HepG2 (cell line): ENCODE data around the gene CPPED1. TPM values are rescaled to one million over a fixed set of nuclear protein-coding genes. Genes with fewer than 3 reads are reported as not detected.

ENCODE experiments used
- CCAR2 ChIP-seq: fragments of 200-400 bp; formaldehyde crosslinking; optimal IDR thresholded peaks from 2 replicates; pipeline ENCODE3; 2018; ENCODE audit warnings: low read depth, mild to moderate bottlenecking, low read length, moderate library complexity
- HMGXB4 ChIP-seq, 2 experiments: sonication (generic) in 1 of 2; formaldehyde crosslinking in 1 of 2; IDR thresholded peaks; 2 replicates each; pipeline versions ENCODE4 v1.4.0 to v1.6.1; 2018 to 2020; ENCODE audit warnings: missing genetic modification reagents in 2 of 2, borderline replicate concordance in 1 of 2, low read depth in 1 of 2, mild to moderate bottlenecking in 1 of 2, missing biosample characterization in 1 of 2
- HNRNPUL1 ChIP-seq: fragments of 200-400 bp; formaldehyde crosslinking; IDR thresholded peaks from 2 replicates; pipeline ENCODE4 v1.6.1; 2017; ENCODE audit warnings: low read depth, mild to moderate bottlenecking, low read length, moderate library complexity
- KDM5A ChIP-seq: fragments of 200-600 bp; sonication (generic); IDR thresholded peaks from 2 replicates; pipeline ENCODE4 v1.7.0; 2018; ENCODE audit warnings: antibody characterized with exemption, mild to moderate bottlenecking, low read length, borderline replicate concordance
- MEIS2 ChIP-seq: sonication (generic); formaldehyde crosslinking; IDR thresholded peaks from 2 replicates; pipeline ENCODE4 v1.9.0; 2021; ENCODE audit warnings: mild to moderate bottlenecking, missing genetic modification reagents
- MZF1 ChIP-seq: sonication (generic); formaldehyde crosslinking; IDR thresholded peaks from 2 replicates; pipeline ENCODE4 v1.8.1; 2023; ENCODE audit warnings: mild to moderate bottlenecking, missing genetic modification reagents, borderline replicate concordance
- NKX3-1 ChIP-seq: sonication (generic); formaldehyde crosslinking; IDR thresholded peaks from 2 replicates; pipeline ENCODE4 v1.5.0; 2020; ENCODE audit warnings: missing genetic modification reagents
- NRL ChIP-seq: sonication (generic); formaldehyde crosslinking; IDR thresholded peaks from 2 replicates; pipeline ENCODE4 v1.5.0; 2020; ENCODE audit warnings: missing genetic modification reagents, mild to moderate bottlenecking, moderate library complexity, borderline replicate concordance
- ONECUT2 ChIP-seq: sonication (generic); formaldehyde crosslinking; IDR thresholded peaks from 2 replicates; pipeline ENCODE4 v1.4.0; 2020; ENCODE audit warnings: missing genetic modification reagents
- SETDB1 ChIP-seq: sonication (generic); formaldehyde crosslinking; IDR thresholded peaks from 2 replicates; pipeline ENCODE4 v1.5.1; 2020; ENCODE audit warnings: missing genetic modification reagents, mild to moderate bottlenecking, borderline replicate concordance
- SP4 ChIP-seq: sonication (generic); formaldehyde crosslinking; IDR thresholded peaks from 2 replicates; pipeline ENCODE4 v1.8.1; 2023; ENCODE audit warnings: mild to moderate bottlenecking, missing genetic modification reagents
- SRF ChIP-seq: IDR thresholded peaks from 2 replicates; pipeline ENCODE4 v1.6.1; 2011; ENCODE audit warnings: mild to moderate bottlenecking, low read depth, low read length, moderate library complexity
- U2AF2 ChIP-seq: fragments of 200-400 bp; formaldehyde crosslinking; IDR thresholded peaks from 2 replicates; pipeline ENCODE4 v1.6.1; 2017; ENCODE audit warnings: low read depth, mild to moderate bottlenecking, low read length
- ZNF17 ChIP-seq: sonication (generic); formaldehyde crosslinking; IDR thresholded peaks from 2 replicates; pipeline ENCODE4 v1.5.0; 2020; ENCODE audit warnings: mild to moderate bottlenecking, missing genetic modification reagents
- ZNF180 ChIP-seq: sonication (generic); formaldehyde crosslinking; IDR thresholded peaks from 2 replicates; pipeline ENCODE4 v1.4.0; 2020; ENCODE audit warnings: low read depth, missing genetic modification reagents, borderline replicate concordance
- ZNF329 ChIP-seq: sonication (generic); formaldehyde crosslinking; IDR thresholded peaks from 2 replicates; pipeline ENCODE4 v1.9.0; 2021; ENCODE audit warnings: low read depth, mild to moderate bottlenecking, missing genetic modification reagents
- ZNF557 ChIP-seq: sonication (generic); formaldehyde crosslinking; IDR thresholded peaks from 2 replicates; pipeline ENCODE4 v1.4.0; 2020; ENCODE audit warnings: missing genetic modification reagents
- ZNF768 ChIP-seq: sonication (generic); formaldehyde crosslinking; IDR thresholded peaks from 2 replicates; pipeline ENCODE4 v1.4.0; 2020; ENCODE audit warnings: missing genetic modification reagents
- ZNF780A ChIP-seq: sonication (generic); formaldehyde crosslinking; IDR thresholded peaks from 2 replicates; pipeline ENCODE4 v1.8.0; 2022; ENCODE audit warnings: mild to moderate bottlenecking, missing genetic modification reagents, moderate library complexity
- polyA plus RNA-seq, 8 experiments: library from polyadenylated mRNA; depleted of rRNA in 3 of 8; stranded (reverse) in 7 of 8; unstranded in 1 of 8; fragments of >200 nt; fragmentation: Illumina TruSeq in 4 of 8; extraction: Trizol in 4 of 8; gene quantifications; 2 replicates each; pipeline versions ENCODE4 v1.2.1 to v1.2.3, GENCODE V29; 2011 to 2016; ENCODE audit warnings: low read depth in 4 of 8, missing spikeins in 1 of 8, mixed read lengths in 1 of 8; ENCODE audit not compliant: insufficient read depth in 1 of 8
- total RNA-seq, 5 experiments: library from RNA; depleted of rRNA; stranded (reverse); fragments of >200 nt; fragmentation: Illumina TruSeq; extraction: Trizol; gene quantifications; 2 replicates each; pipeline ENCODE4 v1.2.3, GENCODE V29; 2016; ENCODE audit warnings: low read depth in 1 of 5
- TF ChIP-seq, protein P1 (sequence below): sonication (generic); formaldehyde crosslinking; IDR thresholded peaks from 2 replicates; pipeline ENCODE4 v1.5.0; 2020; ENCODE audit warnings: missing genetic modification reagents
- TF ChIP-seq, protein P2 (sequence below): sonication (generic); formaldehyde crosslinking; conservative IDR thresholded peaks from 2 replicates; pipeline ENCODE4 v1.4.0; 2020; ENCODE audit warnings: missing genetic modification reagents

CPPED1 gene
- total and polyA plus RNA-seq, 2 of the 13 experiments (the other 11 are each of a cell fraction or from before 2014, with no cell fraction given) = 66.6 to 71.3 TPM

DNA sequence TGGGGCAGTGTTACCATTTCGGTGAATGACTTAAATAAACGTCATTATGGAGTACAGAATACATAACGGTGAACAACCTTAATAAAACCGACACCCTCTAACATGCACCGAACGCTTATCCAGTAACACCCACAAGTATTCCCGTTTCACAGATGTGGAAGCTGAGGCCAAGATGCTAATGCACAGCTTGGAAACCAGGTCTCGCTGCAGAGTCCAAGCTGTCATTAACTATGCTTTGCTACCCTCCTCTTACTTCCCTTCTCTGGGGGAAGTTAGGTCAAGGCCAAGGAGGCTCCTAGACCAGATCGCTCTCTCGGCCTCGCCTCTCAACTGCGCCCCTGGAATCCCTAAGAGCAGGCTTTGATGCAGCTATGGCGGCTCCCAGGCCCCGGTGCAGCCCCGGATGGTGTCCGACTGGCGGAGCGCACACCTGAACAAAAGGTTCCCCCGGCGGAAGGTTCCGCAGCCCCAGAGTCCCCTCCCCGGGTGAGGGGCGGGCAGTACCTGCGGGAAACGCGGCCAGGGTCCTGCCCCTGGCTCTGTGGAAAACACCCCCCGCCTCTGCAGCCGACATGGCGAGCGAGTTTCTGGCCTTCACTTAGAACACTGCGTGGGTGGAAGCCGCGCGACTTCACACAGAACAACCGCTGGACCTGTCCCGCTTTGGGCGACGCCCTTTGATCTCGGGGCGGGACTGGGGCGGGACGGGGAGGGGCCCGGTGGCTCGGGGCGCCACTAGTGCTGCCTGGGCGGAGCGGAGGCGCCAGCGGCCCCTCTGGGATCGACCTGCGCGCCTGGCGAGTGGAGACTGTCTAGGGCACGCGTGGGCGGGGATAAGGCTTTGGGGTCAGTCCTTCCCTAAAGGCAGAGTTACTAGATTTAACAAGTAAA, at the start of gene CPPED1 (continued):
- TF ChIP-seq, protein P1, sequence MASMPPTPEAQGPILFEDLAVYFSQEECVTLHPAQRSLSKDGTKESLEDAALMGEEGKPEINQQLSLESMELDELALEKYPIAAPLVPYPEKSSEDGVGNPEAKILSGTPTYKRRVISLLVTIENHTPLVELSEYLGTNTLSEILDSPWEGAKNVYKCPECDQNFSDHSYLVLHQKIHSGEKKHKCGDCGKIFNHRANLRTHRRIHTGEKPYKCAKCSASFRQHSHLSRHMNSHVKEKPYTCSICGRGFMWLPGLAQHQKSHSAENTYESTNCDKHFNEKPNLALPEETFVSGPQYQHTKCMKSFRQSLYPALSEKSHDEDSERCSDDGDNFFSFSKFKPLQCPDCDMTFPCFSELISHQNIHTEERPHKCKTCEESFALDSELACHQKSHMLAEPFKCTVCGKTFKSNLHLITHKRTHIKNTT (CRISPR knock-in tag) = 0 out of 2 replicates have a peak, but pooled peaks have one; percentile 81
- TF ChIP-seq SETDB1 (CRISPR knock-in tag) = peak; percentile 71; the same call in 1 of the 2 replicates
- peak; percentile 100 for TF ChIP-seq KDM5A
- peak; percentile 98; a peak in 3 of 4 replicates for TF ChIP-seq HMGXB4 (CRISPR knock-in tag; IDR thresholded peaks at IDR 0.05; ENCODE audit: borderline replicate concordance in 1 of 2, low read depth in 1 of 2)
- peak; percentile 98 for TF ChIP-seq NKX3-1
- peak; percentile 97 for TF ChIP-seq SP4 (CRISPR knock-in tag)
- TF ChIP-seq CCAR2 = peak; percentile 97
- peak; percentile 77; the same call in 1 of the 2 replicates for TF ChIP-seq ZNF180 (CRISPR knock-in tag)
- TF ChIP-seq MEIS2 (CRISPR knock-in tag) = peak; percentile 90
- TF ChIP-seq HNRNPUL1 = peak; percentile 96
- TF ChIP-seq ZNF329 (CRISPR knock-in tag) = peak; percentile 95
- TF ChIP-seq ZNF557 = no peak; the same call in 1 of the 2 replicates
- peak; percentile 94 for TF ChIP-seq ZNF768 (CRISPR knock-in tag)
- TF ChIP-seq MZF1 = peak; percentile 95; the same call in 1 of the 2 replicates
- peak; percentile 69; the same call in 1 of the 2 replicates for TF ChIP-seq ZNF17 (CRISPR knock-in tag)
- peak; percentile 100 for TF ChIP-seq NRL (CRISPR knock-in tag)
- TF ChIP-seq ZNF780A (CRISPR knock-in tag) = peak; percentile 88
- TF ChIP-seq SRF = peak; percentile 98
- TF ChIP-seq ONECUT2 (CRISPR knock-in tag) = peak; percentile 27; the same call in 1 of the 2 replicates
- peak; percentile 90; the same call in 1 of the 2 replicates for TF ChIP-seq U2AF2
- TF ChIP-seq, protein P2, sequence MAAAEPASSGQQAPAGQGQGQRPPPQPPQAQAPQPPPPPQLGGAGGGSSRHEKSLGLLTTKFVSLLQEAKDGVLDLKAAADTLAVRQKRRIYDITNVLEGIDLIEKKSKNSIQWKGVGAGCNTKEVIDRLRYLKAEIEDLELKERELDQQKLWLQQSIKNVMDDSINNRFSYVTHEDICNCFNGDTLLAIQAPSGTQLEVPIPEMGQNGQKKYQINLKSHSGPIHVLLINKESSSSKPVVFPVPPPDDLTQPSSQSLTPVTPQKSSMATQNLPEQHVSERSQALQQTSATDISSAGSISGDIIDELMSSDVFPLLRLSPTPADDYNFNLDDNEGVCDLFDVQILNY (CRISPR knock-in tag) = peak; percentile 60; the same call in 1 of the 2 replicates
